OCI-M2 (cell line): ENCODE results near the gene ABCA3.

Experiments used
- DNase-seq: peaks from one replicate; lab custom pipeline; 2025; ENCODE audit not compliant: unreplicated experiment; lab: John Stamatoyannopoulos, UW

The ABCA3 gene

GRCh38 chr16:2317231-2318020, 23.1 kb downstream of the ABCA3 start:
- no peak for DNase-seq

- DNase-seq: no peak
Measured at GRCh38 chr16:2308089-2308962, 32.2 kb downstream of the ABCA3 start.

GRCh38 chr16:2299915-2300192, 40.7 kb downstream of the ABCA3 start:
- DNase-seq: no peak

- no peak for DNase-seq
Measured at GRCh38 chr16:2299121-2299914, 41.2 kb downstream of the ABCA3 start.

- DNase-seq: no peak
Measured at GRCh38 chr16:2298621-2299020, 41.9 kb downstream of the ABCA3 start.

GRCh38 chr16:2297506-2297860, 43.0 kb downstream of the ABCA3 start:
- DNase-seq: no peak

- no peak for DNase-seq
Measured at GRCh38 chr16:2296661-2297505, 43.6 kb downstream of the ABCA3 start.

- DNase-seq: no peak
Measured at GRCh38 chr16:2295056-2295798, 45.3 kb downstream of the ABCA3 start.

GRCh38 chr16:2292221-2292620, 48.3 kb downstream of the ABCA3 start:
- no peak for DNase-seq

GRCh38 chr16:2289282-2289681, 51.2 kb downstream of the ABCA3 start:
- no peak for DNase-seq

GRCh38 chr16:2288726-2289125, 51.8 kb downstream of the ABCA3 start:
- DNase-seq: no peak

GRCh38 chr16:2287916-2288547, 52.5 kb downstream of the ABCA3 start:
- no peak for DNase-seq

GRCh38 chr16:2286550-2286949, 54.0 kb downstream of the ABCA3 start:
- no peak for DNase-seq

GRCh38 chr16:2285731-2286191, 54.8 kb downstream of the ABCA3 start:
- no peak for DNase-seq

GRCh38 chr16:2284797-2285576, 55.5 kb downstream of the ABCA3 start:
- DNase-seq: no peak

- no peak for DNase-seq
Measured at GRCh38 chr16:2284001-2284770, 56.3 kb downstream of the ABCA3 start.

GRCh38 chr16:2282866-2283555, 57.5 kb downstream of the ABCA3 start:
- DNase-seq: no peak
